GM19438 (cell line): ENCODE data around the gene GFRA4.

Source experiments
- ATAC-seq: cut with Tn5 transposase; IDR thresholded peaks from one replicate; pipeline ENCODE4 v1.9.1; 2021; ENCODE audit warnings: low read depth; ENCODE audit not compliant: unreplicated experiment

GFRA4 gene

DNA sequence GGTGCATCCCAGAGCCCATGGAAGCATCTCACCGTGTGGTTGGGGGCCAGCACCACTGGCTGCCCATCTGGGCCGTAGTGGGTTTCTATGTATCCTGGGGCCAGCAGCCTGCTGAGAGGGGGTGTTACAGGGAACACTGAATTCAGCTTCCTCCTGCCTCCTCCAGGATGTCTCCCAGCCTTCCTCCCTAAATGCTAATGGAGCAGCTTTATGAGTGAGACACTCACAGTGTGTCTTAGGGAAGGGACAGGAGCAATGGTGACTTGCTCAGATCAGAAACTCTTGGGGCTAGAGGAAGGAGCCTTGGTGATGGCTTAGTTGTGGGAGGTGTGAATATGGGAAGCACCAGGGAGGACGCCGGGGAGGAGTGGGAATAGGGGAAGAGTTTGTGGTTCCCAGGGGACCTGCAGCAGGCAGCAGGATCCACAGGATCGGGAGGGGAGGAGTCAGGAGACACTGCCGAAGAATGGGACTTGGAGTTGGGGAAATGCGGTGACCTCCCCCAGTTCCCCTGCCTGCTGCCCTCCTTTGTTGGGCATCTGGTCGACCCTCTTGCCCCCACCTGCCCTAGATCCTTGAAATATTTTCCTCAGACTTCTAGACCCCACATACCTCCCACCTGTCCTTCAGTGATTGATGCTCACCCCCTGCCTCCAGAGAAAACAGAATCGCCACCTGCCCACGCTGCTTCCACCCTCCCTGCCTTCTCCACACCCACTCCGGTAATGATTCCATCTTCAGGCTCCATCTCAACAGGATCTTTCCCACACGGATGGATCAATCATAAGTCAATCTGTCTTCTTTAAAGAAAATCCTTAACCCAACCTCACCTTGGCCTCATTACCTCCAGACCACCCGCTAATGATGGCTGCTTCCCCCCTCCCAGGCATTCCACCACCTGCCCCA is 12.0 kb upstream of the GFRA4 start:
- no peak for ATAC-seq

- ATAC-seq = no peak
These were observed 11.2 kb upstream of the GFRA4 start for GRCh38 chr20:3674447-3674846.

DNA sequence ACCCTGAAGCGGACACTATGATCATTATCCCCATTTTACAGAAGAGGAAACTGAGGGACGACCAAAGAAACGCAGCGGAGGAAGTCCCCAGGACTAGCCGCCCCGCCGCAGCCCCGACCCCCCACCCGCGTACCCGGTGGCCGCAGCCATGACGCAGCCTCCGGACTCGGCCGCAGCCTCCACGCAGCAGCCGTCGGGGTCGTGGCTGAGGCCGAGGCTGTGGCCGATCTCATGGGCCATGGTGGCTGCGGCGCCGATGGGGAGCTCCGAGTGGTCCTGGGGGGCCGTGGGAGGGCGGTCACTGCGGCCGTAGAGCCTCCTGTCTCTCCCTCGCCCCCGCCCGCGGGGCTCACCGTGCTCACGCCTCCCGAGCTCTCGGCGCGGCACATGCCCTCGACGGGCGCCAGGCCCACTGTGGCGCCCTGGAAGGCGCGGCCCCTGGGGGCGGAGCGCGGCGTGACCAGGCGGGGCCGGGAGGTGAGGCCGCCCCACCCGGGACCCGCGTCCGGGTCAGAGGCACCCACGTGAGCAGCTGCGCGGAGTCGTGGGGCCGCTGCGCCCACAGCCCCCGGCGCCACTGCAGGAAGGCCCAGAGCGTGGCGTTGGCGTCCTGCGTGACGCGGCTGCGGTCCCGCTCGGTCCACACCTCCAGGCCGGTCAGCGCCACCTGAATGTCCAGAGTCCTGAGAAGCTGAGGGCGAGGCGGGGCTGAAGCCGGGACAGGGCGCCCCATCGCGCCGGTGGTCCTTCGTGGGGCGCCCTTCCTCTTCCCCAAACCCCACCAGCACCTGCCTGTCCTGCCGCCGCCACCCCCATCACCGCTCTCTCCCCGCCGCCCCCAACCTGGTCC is 10.2 kb upstream of the GFRA4 start:
- ATAC-seq = no peak

DNA sequence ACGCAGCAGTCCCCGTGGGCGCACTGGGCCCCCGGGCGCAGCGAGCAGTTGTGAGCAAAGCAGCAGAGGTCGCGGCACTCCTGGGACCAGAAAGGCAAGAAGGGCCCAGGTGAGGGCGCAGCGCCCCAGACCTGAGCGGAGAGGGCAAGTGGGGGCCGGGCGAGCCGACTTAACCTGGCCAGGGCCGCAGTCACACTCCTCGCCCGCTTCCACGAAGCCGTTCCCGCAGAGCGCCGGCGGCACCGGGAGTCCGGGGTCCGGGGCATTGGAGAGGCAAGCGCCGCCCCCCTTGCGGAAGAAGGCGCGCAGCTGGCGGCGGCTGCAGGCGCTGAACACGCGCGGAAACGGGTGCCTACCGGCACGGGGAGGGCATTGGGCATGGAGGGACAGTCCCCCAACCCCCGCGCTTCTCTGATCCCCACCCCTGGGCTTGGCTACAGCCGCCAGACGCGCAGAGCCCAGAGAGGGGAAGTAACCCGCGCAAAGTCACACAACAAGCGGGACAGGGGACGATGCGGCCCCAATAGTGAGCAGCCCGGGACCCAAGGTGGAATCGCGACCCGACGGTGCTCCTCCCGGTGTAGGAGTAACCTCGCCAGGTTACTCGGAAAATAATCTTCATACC is 9.5 kb upstream of the GFRA4 start:
- no peak for ATAC-seq

DNA sequence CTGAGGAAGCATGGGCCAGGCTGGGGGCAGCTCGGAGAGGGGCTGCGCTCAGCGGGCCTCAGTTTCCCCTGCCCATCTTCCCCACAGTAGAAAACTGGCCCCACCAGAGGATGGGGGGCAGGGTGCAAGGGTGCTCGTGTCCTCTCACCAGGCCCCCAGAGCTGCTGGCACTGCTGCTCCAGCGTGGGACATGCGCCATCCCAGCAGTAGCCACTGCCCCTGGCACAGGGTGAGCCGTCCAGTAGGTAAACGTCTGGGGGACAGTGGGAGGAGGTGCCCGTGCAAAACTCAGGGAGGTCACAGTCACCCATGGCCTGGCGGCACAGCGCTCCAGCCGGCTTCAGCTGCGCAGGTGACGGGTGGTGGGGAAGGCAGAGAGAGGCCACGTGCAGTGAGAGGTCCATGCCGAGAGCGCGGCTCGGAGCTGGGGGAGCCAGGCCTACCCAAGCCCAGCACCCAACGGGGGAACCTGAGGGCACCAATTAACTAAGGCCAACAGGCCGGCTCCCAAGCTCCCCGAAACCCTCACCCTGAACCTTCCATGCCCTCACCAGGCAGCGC is 8.9 kb upstream of the GFRA4 start:
- no peak for ATAC-seq

DNA sequence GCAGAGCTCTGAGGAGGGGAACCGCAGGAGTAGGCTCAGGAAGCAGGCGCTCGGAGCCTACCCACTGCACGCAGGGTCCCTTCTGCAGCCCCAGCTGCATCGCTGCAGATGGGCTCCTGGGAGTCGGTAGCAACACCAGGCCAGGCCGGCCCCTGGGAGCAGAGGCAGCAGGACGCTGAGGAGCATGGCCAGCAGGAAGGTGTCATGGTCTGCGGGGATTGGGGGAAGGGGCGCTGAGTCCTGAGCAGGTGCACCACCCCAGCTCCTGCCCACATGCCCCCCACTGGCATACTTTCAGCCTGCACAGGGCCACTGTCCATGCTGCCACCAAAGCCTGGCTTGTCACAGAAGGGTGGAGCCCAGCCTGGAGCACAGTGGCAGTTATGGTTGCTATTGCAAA is 7.7 kb upstream of the GFRA4 start:
- no peak for ATAC-seq

DNA sequence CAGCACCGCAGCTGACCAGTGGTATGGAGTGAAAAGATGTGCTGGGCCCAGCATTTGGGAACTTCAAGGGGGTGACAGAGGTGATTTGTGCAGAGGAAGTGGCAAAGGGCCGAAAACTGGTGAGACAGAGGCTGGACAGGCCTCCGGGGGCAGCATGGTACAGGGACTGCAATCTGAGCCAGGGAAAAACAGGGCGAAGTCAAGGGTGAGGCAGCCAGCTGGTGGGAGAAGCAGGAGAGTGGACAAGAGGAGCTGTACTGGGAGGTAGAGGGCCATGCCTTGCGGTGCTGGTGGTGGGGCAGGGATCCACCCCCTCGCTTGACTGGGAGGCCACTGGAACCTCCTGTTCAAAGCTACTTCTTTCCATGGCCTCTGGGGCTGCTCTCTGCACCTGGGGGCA is 7.3 kb upstream of the GFRA4 start:
- no peak for ATAC-seq

GRCh38 chr20:3669710-3670367 is 6.6 kb upstream of the GFRA4 start:
- no peak for ATAC-seq

- no peak for ATAC-seq
These were observed 4.3 kb upstream of the GFRA4 start for GRCh38 chr20:3667434-3668037.

GRCh38 chr20:3663858-3664257 is 659 bp upstream of the GFRA4 start:
- no peak for ATAC-seq

DNA sequence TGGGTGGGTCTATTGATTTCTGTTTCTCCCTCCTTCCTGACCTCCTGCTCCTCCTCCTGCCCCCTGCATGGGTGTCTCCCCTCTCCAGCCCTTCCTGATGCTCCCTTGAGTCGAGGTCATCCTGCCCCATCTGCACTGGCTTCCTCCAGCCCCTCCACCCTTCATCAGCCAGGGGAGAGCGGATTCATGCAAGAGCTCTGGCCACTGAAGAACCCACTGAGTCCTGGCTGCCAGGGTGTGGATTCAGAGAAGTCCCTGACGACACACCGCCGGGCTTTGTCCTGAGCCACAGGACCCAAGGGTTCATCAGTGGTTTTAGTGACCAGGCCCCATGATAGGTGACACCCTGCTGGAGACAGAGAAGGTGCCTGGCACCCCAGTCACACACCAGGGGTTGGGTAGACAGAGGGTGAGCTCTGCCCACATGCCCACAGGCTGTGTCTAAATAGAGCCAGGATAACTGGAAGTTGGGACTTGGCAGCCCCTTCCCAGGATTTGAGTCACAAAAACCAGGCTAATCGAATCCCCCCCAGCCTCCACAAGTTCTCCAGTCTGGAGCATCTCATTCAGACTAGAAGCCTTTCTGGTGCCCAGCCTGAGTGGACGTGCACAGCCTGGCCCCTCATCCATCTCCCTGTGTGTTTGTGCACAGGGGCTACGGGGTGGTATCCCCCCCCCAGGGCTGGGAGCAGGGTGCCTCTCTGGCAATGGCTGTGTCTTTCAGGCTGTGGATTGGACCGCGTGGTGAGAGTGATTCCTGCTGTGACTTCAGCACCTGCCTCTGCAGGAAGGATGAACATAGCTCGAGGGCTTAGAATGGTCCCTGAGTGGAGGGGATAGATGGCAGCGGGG is 1.2 kb downstream of the GFRA4 start:
- no peak for ATAC-seq

DNA sequence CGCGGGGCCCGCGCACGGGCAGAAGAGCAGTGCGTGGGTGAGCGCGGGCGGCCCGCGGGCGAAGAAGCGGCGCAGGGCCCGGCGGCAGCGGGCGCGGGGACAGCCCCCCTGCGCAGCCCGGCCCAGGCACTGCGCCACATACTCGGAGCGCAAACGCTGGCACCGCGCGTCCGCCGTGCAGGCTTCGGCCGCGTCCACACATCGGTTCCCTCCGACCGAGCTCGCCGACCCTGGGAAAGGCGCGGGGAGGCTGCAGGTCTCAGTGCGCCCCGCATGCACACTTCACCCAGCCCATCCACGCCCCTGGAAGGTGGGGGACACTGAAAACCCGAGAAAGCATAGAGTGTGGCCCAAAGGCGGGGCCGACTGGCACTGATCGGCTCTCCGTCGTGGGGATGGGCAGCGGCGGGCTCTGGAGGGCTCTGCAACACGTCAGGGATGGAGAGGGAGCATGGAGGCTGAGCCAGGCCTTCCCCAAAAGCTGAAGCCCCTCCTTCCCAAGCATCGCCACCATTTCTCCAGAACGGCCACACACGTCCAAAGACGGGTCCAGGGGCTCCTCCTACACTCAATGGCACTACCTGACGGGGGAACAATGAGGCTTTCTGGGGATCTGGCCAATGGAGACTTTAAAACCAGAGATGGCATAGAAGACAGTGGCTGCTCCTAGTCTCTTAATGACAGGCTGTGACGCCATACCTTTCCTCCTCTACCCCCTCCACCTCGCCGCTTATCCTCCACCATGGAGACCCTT is 2.0 kb downstream of the GFRA4 start:
- no peak for ATAC-seq

GRCh38 chr20:3660262-3661059 is 2.7 kb downstream of the GFRA4 start:
- ATAC-seq = no peak

DNA sequence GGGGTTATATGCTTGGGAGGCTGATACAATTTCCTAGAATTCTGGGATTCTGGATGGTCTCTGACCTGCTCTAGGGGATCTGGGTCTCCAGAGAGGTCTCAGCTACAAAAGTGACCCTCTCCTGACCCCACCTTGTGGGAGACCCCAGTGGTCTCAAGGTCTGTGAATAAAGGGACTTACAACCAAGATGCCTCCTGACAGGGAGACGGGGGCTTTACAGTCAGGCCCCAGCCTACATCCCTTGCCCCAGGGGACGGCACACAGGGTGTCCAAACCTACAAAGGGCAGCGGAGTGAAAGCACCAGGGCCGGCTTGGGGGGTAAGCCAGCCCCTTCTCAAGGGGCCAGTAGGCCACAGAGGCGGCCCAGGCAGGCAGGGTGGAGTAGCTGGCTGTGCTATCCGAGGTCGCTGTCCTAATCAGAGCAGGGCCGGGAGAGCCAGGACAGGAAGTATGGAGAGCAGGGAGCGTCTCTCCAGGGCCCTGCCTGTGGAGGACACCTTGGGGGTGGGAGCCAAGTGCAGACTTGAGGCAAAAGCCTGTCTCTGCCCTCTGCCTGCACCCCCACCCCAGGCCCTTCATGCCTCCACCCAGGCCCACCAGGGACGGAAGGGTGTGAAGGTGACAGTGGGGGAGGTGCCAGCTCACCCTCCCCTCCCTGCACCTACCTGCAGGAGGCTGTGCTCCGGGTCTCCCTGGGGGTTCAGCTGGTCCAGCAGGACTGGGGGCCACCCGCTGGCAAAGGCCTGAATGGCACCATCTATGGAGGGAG is 3.5 kb downstream of the GFRA4 start:
- no peak for ATAC-seq

GRCh38 chr20:3658716-3659491 is 4.3 kb downstream of the GFRA4 start:
- ATAC-seq = peak; percentile 83
